Activated naive CD4-positive, alpha-beta T cell (primary cell): ENCODE results near the gene WDR64.

ENCODE experiments used
- DNase-seq, 4 experiments: peaks; one replicate each; lab custom pipeline; 2025; lab: John Stamatoyannopoulos, UW

The WDR64 gene

DNA sequence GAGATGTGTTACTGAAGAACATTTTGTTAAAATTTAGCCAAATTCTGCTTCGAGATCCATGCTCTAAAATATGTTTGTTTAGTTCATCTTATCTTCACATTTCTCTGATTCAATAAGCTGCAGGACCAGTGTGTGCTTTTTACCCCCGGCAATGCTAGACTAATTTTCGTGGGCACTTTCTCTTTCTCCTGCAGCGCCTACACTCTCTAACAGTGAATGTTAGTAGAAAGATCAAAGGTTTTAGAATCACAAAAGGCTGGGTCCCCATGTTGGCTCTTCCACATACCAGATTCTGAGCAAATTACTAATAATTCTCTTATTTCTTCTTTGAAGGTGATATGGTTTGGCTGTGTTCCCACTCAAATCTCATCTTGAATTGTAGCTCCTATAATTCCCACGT, 20.4 kb upstream of the WDR64 start:
- no peak for DNase-seq

- DNase-seq: no peak
Observed at GRCh38 chr1:241632987-241633386, 19.1 kb upstream of the WDR64 start.

DNA sequence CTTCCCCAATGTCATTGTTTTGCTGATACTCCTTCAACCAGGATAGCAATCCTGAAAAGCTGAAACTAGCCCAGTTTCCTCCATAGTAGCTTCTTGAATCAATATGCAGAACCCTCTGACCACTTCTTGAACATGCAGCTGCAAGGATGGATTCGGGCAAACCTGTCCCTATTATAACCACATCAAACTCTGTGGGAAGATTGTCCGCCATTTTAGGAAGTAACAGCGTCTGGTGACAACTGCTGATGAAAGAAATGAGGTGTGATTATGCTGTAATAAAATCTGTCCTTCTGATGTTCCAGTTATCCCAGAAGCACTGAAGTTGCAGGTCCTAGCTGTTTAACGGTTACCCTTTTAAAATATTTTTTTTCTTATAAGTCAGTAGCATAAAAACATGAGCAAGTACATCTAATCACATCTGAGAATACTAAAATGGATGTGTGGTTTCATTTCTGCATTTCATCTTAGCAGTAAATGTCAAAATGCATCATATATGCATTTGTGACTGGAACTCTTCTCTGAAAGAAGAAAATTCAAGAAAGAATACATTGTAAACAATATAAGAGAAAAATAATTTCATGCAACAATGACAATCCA, 16.4 kb upstream of the WDR64 start:
- no peak for DNase-seq

DNA sequence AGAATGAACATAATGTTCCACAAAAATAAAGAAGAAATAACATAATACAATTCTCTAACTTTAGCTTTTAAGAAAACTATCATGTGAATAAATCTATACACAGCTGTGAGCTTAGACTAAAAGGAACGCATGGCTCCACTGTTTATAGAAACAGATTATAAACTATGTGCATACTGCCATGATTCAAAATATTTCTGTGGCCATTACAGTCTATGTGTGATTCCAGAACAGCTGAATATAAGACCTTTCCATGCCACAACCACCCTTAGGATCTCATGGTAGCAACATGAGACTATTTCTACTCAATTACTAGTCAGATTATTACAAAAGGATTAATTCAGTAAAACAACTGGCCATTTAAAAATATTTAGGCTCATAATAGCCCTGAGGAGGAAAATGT, 15.8 kb upstream of the WDR64 start:
- no peak for DNase-seq

DNA sequence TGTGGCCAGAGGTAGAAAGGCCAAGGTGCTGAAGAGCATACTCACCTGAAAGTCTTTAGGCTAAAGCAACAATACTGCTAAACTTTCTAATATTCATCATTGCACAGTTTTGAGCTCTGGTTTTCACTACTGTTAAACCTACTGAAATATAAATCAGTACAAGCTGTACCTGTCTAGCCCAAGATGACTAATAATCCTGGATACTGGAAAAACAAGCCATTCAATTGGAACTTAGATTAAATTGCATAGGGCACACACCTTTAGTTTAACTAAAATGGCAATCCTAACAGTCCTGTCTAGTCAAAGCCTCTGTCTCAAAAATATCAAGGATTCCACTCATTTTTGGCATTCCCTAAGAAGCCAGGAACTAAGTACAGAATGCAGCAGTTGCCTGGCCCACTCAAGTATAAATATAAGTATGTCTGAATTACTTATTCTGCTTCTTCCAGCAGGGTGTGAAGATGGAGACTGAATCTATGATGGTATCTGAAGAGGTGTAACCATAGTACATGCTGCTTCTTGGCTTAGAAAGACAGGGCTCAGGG, 15.0 kb upstream of the WDR64 start:
- DNase-seq: no peak

DNA sequence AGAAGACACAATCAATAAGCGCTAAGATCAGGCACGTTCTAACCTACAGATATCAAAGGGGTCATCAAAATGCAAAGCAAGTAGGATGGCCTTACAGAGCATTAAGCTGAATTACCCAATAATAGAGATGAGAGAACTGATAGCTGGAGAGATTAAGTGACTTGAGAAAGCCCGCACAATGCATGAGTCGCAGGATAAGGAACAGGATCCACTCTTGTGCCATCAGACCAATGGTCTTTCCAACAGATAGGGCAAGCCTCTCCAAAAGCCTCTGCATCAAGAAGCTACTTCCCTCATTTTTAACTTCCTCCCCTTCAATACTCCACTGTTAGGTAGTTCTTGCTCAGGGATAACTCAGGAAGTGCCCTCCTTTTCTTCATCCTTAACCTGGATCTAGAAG, 14.5 kb upstream of the WDR64 start:
- DNase-seq: no peak

DNA sequence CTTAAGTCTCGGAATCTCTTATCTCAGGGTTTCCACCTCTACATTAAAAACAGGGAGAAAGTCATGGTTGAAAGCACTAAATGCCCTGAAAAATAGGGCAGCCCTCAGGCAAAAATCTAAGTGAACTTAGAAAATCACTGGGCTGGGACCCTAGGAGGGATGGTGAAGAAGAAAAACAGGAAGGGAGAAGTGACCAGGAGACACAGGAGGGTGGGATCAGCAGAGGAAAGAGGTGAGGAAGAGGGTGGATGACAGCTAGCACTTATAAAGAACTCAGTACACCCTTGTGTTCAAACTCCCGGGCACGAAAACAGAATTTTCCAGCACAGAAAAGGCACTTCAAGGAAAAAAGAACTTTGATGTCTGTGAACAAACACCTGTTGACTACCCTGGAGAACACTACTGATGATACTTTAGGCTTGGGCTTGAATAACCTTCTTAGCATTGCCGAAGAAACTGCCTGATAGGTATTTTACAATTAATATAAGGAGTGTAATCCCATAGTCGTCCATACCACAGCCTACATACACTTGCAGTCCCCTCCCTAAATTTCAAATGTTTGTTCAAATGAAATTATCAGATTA, 13.9 kb upstream of the WDR64 start:
- DNase-seq: no peak

DNA sequence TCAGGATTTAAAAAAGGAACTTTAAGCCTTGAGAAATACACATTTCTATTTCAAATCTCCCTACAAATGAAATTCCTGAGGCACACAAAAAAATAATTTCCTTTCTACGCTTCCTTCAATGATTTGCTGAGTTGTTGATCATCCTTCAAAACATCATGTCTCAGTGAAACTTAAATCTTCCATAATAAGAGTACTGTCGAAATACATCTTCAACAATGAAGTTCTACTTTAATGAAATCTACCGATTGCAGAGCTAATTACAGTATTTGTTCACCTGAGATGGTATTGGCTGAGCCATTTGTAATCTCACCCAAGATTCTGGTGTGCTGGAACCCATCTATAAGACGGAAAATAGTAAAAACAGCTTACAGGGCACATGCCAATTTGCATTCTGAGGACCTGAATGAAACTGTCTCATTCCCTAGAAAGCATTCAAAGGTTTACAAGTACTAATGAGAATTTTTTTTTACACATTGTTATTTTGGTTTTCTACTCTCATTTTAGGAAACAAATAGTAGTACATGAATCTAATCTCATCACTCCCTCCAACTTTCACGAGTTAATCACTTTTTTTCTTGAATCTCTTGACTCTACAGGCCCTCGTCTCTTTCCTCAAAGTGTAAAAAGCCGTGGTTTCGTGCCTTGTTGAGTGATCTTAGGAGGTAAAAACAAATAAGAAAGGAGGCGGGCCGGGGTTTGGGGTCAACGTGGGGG, 13.0 kb upstream of the WDR64 start:
- no peak for DNase-seq

DNA sequence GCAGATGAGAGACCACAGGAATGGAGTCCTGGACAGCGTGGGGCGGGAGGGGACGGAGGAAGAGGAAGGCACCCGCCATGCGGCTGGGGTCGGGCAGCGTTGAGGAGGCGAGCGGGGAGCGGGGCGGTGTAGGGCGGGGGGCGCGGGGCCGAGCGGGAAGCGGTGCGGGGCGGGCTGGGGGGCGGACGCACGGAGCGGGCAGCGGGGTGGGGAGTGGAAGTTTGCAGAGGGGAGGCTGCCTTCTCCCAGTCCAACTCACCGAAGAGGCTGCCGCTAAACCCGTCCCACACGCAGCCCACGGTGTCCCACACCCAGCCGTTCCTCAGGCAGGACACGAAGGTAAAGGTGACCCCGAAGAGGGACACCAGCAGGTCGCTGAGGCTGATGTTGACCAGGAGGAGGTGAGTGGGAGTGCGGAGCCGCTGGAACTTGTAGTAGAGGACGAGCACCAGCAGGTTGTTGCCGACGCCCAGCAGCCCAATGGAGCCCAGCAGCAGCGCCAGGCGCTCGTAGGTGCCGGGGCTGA, 12.4 kb upstream of the WDR64 start:
- DNase-seq: peak in 2 of 4 experiments; percentile 18 to 35

GRCh38 chr1:241640149-241640866, 11.8 kb upstream of the WDR64 start, which contains the start of the genes CHML and OPN3:
Gene CHML, minus strand, starts transcription at chr1:241640369. Its CDS starts 4,603 bp downstream, at chr1:241635766.
Gene OPN3, minus strand, starts transcription at chr1:241640369. Its CDS starts 115 bp downstream, at chr1:241640254.
- DNase-seq: peak; percentile 71 to 89 (median 80)

- no peak for DNase-seq
Observed at GRCh38 chr1:241640867-241641622, 11.0 kb upstream of the WDR64 start.

- no peak for DNase-seq
Observed at GRCh38 chr1:241641773-241642592, 10.1 kb upstream of the WDR64 start.

- no peak for DNase-seq
Observed at GRCh38 chr1:241642593-241642944, 9.5 kb upstream of the WDR64 start.

DNA sequence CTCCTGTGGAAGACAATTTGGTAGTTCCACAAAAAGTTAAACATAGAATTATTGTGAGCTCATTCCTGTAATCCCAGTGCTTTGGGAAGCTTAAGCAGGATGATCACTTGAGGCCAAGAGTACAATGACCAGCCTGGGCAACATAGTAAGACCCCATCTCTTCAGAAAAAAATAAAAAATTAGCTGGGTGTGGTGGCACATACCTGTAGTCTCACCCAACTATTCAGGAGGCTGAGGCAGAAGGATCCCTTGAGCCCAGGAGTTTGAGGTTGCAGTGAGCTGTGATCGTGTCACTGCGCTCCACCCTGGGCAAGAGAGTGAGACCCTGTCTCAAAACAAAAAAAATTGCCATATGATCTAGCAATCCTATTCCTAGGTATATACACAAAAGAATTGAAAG, 7.8 kb upstream of the WDR64 start:
- no peak for DNase-seq

DNA sequence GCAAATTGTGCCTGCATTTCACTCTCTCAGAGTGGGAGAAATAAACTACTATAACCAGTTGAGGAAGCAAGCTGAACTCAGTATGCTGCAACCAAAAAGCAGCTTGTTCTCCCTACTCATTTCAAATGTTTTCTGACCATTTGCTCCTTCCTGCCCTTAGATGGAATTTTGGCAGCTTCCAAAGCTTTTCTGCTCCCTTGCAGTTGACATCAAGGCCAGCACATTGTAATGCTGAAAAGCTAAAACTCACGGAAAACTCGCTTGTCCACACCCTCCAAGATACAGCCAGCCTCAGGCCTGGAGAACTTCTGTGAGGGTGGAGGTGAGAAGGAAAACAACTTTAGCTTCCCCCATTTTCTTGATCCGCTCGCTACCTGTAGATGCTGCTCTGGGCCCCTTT, 6.9 kb upstream of the WDR64 start:
- DNase-seq: no peak

DNA sequence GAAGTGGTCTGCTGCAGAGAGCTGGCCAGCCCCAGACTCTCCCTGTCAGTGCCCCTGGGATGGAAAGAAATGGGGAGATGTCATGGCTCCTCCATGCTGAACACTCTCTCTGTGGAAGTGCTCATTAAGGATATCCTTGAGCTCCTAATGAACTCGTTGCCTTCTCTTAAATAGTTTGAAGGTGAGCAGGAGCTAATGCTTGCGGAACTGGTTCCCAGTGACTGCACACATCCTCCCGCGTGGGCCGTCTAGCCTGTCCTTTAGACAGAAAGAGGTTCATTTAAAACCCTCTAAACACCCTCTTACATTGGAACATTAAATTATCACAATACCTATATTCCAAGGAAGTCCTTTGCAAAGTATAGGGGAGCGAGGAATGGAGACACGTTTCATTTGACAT, 5.9 kb upstream of the WDR64 start:
- DNase-seq: no peak

DNA sequence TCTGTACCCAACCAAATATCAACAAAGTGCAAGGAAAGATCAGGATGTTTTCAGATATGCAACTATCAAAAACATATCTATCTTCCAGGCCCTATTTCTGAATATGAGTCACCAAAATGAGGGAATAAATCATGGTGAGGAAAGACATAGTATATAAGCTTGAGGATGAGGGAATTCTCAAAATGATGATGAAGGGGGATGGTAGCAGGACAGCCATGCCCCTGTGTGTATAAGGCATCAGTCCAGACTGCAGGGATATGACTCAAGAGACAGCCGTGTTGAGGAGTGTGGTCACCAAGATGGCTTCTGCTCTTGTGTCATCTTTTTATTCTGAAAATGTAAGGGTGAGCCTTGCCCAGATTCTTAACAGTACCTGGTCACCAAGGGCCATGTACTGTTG, 4.4 kb upstream of the WDR64 start:
- no peak for DNase-seq

GRCh38 chr1:241648159-241648558, 3.9 kb upstream of the WDR64 start:
- DNase-seq: no peak

GRCh38 chr1:241654019-241654418, 1.9 kb downstream of the WDR64 start:
- DNase-seq: no peak

- DNase-seq: no peak
Observed at GRCh38 chr1:241654641-241655040, 2.6 kb downstream of the WDR64 start.
